Measurements from ENCODE around the gene SPRED2. TPM values are rescaled to one million over a fixed set of nuclear protein-coding genes. Genes with fewer than 3 reads are reported as not detected.
A peak's percentile ranks its signal among the peaks of the same experiment; 100 is the strongest.

Gene SPRED2
- total and polyA plus RNA-seq, 2 experiments from 2014 or later: 19.7 to 20.3 TPM

GRCh38 chr2:65403529-65403915, 28.9 kb downstream of the SPRED2 start:
- peaks cover 26% of the 10 kb centered on the region for H3F3A ChIP-seq (ENCODE audit: insufficient read depth)
- in situ Hi-C loops (cut with MboI): no loop called here
- TF ChIP-seq EZH2phosphoT487 (IDR thresholded peaks at IDR 0.05; ENCODE audit: insufficient read depth, low read depth): no peak
- TF ChIP-seq EZH2 (IDR thresholded peaks at IDR 0.05; ENCODE audit: insufficient read depth, poor library complexity, severe bottlenecking): no peak
- H3K9me3 ChIP-seq (ENCODE audit: low read depth): no peaks in the 10 kb centered on the region
- H3K9me2 ChIP-seq (ENCODE audit: insufficient read depth): no peaks in the 10 kb centered on the region
- H2AFZ ChIP-seq: no peak overlapping the region
- no peak for DNase-seq
- H3K79me2 ChIP-seq (ENCODE audit: insufficient read depth): peaks cover 96% of the 10 kb centered on the region
- no peaks in the 10 kb centered on the region for H3K36me3 ChIP-seq (ENCODE audit: low read depth)
- no peak overlapping the region for H3K4me2 ChIP-seq (ENCODE audit: unreplicated experiment)
- 40 to 48% methylated on average over 5 of the region's 5 CpGs for WGBS, 2 experiments (ENCODE audit: low coverage in 1 of 2, low lambda C conversion rate in 2 of 2, missing lambda C conversion rate in 2 of 2)
- no peaks in the 10 kb centered on the region for H3K27me3 ChIP-seq (replicated peaks; ENCODE audit: insufficient read depth)
- H3K4me3 ChIP-seq: no peak overlapping the region
- no peak overlapping the region for H3K27ac ChIP-seq
- peaks cover 7% of the 10 kb centered on the region; the same call in 1 of the 2 replicates for H4K20me1 ChIP-seq (ENCODE audit: insufficient read depth)
- peaks cover 37% of the 10 kb centered on the region for H3K4me1 ChIP-seq (ENCODE audit: insufficient read depth)
- no peak overlapping the region for H3K9ac ChIP-seq

DNA sequence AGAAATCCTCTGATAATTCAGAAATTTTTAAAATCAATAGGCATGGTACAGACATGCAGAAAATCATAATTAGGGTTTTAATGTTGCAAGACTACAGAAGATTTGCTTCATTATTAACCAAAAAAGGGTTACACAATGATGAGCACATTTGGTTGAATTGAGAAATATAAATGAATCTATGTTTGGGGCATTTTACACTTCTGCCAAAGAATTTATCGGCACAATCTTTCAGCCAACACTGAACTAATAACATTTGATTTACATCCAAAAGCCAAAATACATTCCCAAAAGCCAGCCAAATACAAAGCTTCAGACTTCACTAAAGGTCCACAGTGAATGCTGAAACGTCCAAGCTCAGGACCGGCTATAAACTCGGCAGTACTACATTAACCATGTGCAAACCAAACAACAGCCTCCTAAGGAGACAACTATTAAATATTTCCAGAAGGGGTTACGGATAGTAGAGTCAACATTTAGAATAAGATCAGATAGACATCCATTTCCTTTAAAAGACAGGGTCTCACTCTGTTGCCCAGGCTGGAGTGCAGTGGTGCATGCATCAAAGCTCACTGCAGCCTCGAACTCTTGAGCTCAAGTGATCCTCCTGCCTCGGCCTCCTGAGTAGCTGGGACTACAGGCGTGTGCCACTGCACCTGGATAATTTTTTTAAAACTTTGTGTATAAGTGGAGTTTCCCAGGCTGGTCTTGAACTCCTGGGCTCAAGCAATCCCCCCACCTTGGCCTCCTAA, 29.4 kb downstream of the SPRED2 start:
- Histone ChIP-seq H3K27ac (peak overlapping the region; percentile 85), H3K4me3 (peak overlapping the region; percentile 22), H3K9me3 (ENCODE audit: low read depth) (no peaks in the 10 kb centered on the region), H2AFZ (no peak overlapping the region), H3K9me2 (ENCODE audit: insufficient read depth) (no peaks in the 10 kb centered on the region), H3K36me3 (ENCODE audit: low read depth) (no peaks in the 10 kb centered on the region), H3F3A (ENCODE audit: insufficient read depth) (peaks cover 28% of the 10 kb centered on the region), H3K27me3 (replicated peaks; ENCODE audit: insufficient read depth) (no peaks in the 10 kb centered on the region), H3K4me1 (ENCODE audit: insufficient read depth) (peaks cover 37% of the 10 kb centered on the region), H3K79me2 (ENCODE audit: insufficient read depth) (peaks cover 96% of the 10 kb centered on the region), H4K20me1 (ENCODE audit: insufficient read depth) (peaks cover 7% of the 10 kb centered on the region; the same call in 1 of the 2 replicates), H3K4me2 (ENCODE audit: unreplicated experiment) (peak overlapping the region; percentile 48), H3K9ac (peak overlapping the region; percentile 60)
- WGBS, 2 experiments (ENCODE audit: low coverage in 1 of 2, low lambda C conversion rate in 2 of 2, missing lambda C conversion rate in 2 of 2): 34 to 35% methylated on average over 8 of the region's 8 CpGs
- 0 out of 2 replicates have a peak, but pooled peaks have one; percentile 42 for TF ChIP-seq EZH2phosphoT487 (IDR thresholded peaks at IDR 0.05; ENCODE audit: insufficient read depth, low read depth)
- TF ChIP-seq EZH2 (IDR thresholded peaks at IDR 0.05; ENCODE audit: insufficient read depth, poor library complexity, severe bottlenecking): no peak
- in situ Hi-C loops (cut with MboI): no loop called here
- peak; percentile 79 for DNase-seq

- Histone ChIP-seq H3K4me1 (ENCODE audit: insufficient read depth) (peaks cover 43% of the 10 kb centered on the region), H4K20me1 (ENCODE audit: insufficient read depth) (0 out of 2 replicates have a peak, but pooled peaks cover 7% of the 10 kb centered on the region), H3F3A (ENCODE audit: insufficient read depth) (peaks cover 34% of the 10 kb centered on the region), H3K9me2 (ENCODE audit: insufficient read depth) (no peaks in the 10 kb centered on the region), H3K4me2 (ENCODE audit: unreplicated experiment) (peak overlapping the region; percentile 48), H3K27ac (peak overlapping the region; percentile 85), H2AFZ (no peak overlapping the region), H3K4me3 (peak overlapping the region; percentile 22), H3K79me2 (ENCODE audit: insufficient read depth) (peaks cover 96% of the 10 kb centered on the region), H3K9ac (peak overlapping the region; percentile 60), H3K9me3 (ENCODE audit: low read depth) (no peaks in the 10 kb centered on the region), H3K36me3 (ENCODE audit: low read depth) (no peaks in the 10 kb centered on the region), H3K27me3 (replicated peaks; ENCODE audit: insufficient read depth) (no peaks in the 10 kb centered on the region)
- peak; percentile 67 for DNase-seq
- WGBS, 2 experiments (ENCODE audit: low coverage in 1 of 2, low lambda C conversion rate in 2 of 2, missing lambda C conversion rate in 2 of 2): 66 to 69% methylated on average over 2 of the region's 2 CpGs
- no peak for TF ChIP-seq EZH2 (IDR thresholded peaks at IDR 0.05; ENCODE audit: insufficient read depth, poor library complexity, severe bottlenecking)
- no peak for TF ChIP-seq EZH2phosphoT487 (IDR thresholded peaks at IDR 0.05; ENCODE audit: insufficient read depth, low read depth)
- in situ Hi-C loops (cut with MboI): no loop called here
Observed at GRCh38 chr2:65402323-65402722, 30.1 kb downstream of the SPRED2 start.

GRCh38 chr2:65397122-65397521, 35.3 kb downstream of the SPRED2 start:
- Histone ChIP-seq H3K4me3 (peak overlapping the region; percentile 7; the same call in 1 of the 2 replicates), H3K9ac (peak overlapping the region; percentile 50), H3K36me3 (ENCODE audit: low read depth) (no peaks in the 10 kb centered on the region), H3K9me2 (ENCODE audit: insufficient read depth) (no peaks in the 10 kb centered on the region), H3K4me2 (ENCODE audit: unreplicated experiment) (peak overlapping the region; percentile 56), H3K79me2 (ENCODE audit: insufficient read depth) (peaks cover 98% of the 10 kb centered on the region), H3F3A (ENCODE audit: insufficient read depth) (peaks cover 45% of the 10 kb centered on the region), H2AFZ (no peak overlapping the region), H3K9me3 (ENCODE audit: low read depth) (no peaks in the 10 kb centered on the region), H4K20me1 (ENCODE audit: insufficient read depth) (no peaks in the 10 kb centered on the region; the same call in 1 of the 2 replicates), H3K27ac (peak overlapping the region; percentile 81), H3K4me1 (ENCODE audit: insufficient read depth) (peaks cover 41% of the 10 kb centered on the region), H3K27me3 (replicated peaks; ENCODE audit: insufficient read depth) (no peaks in the 10 kb centered on the region)
- DNase-seq: peak; percentile 62
- in situ Hi-C loops (cut with MboI): no loop called here
- 19 to 23% methylated on average over 2 of the region's 2 CpGs for WGBS, 2 experiments (ENCODE audit: low coverage in 1 of 2, low lambda C conversion rate in 2 of 2, missing lambda C conversion rate in 2 of 2)
- TF ChIP-seq EZH2 (IDR thresholded peaks at IDR 0.05; ENCODE audit: insufficient read depth, poor library complexity, severe bottlenecking) (no peak), EZH2phosphoT487 (IDR thresholded peaks at IDR 0.05; ENCODE audit: insufficient read depth, low read depth) (no peak)
